Vagina (tissue), 2 donors: ENCODE results near the gene ABHD16B. TPM values are rescaled to one million over a fixed set of nuclear protein-coding genes. Genes with fewer than 3 reads are reported as not detected.

ENCODE experiments used
- DNase-seq, 2 donors: peaks; one replicate each; pipeline ENCODE4 v3.0.0-alpha.2; 2017; ENCODE audit errors: extremely low spot score in 2 of 2
- H3K27ac ChIP-seq: fragments of 200-600 bp; sonication (generic); one replicate; pipeline ENCODE4 v1.5.1; 2019
- H3K27me3 ChIP-seq: fragments of 200-600 bp; sonication (generic); one replicate; pipeline ENCODE4 v1.5.1; 2019
- H3K36me3 ChIP-seq, 2 donors: fragments of 200-600 bp; sonication (generic); one replicate each; pipeline ENCODE4 v1.5.1; 2017 to 2019
- H3K4me1 ChIP-seq: fragments of 200-600 bp; sonication (generic); one replicate; pipeline ENCODE4 v1.5.1; 2019
- H3K4me3 ChIP-seq, 2 donors: fragments of 200-600 bp; sonication (generic); 1 replicate in 1 of 2; 2 replicates in 1 of 2; pipeline ENCODE4 v1.5.1; 2016 to 2019
- H3K9me3 ChIP-seq: fragments of 200-600 bp; sonication (generic); one replicate; pipeline ENCODE4 v1.5.1; 2019
- POLR2A ChIP-seq, 2 donors: fragments of 450-650 bp; IDR thresholded peaks; one replicate each; pipeline ENCODE4 v1.6.1; 2017; ENCODE audit warnings: antibody characterized with exemption in 2 of 2, mild to moderate bottlenecking in 2 of 2, moderate library complexity in 2 of 2
- POLR2AphosphoS5 ChIP-seq, 2 donors: sonication (generic); formaldehyde crosslinking; IDR thresholded peaks; one replicate each; pipeline ENCODE4 v1.9.0; 2017; ENCODE audit warnings: antibody characterized with exemption in 2 of 2, mild to moderate bottlenecking in 2 of 2, low read depth in 1 of 2; ENCODE audit not compliant: insufficient read depth in 1 of 2
- intact Hi-C: fragments of 100-400 bp; cut with DNase I; formaldehyde crosslinking; loops from one replicate; pipeline ENCODE4 v1.15.1; 2023
- total RNA-seq: library from RNA; depleted of rRNA; stranded (reverse); fragments of >200 nt; gene quantifications from one replicate; pipeline ENCODE4 v1.2.3, GENCODE V29; 2016
- TF ChIP-seq, protein P1 (sequence below), 3 experiments: fragments of 450-650 bp in 2 of 3; fragments of 200-600 bp in 1 of 3; sonication (generic) in 1 of 3; IDR thresholded peaks; one replicate each; pipeline ENCODE4 v1.5.1; 2017 to 2019; ENCODE audit warnings: antibody characterized with exemption in 3 of 3, mild to moderate bottlenecking in 2 of 3, moderate library complexity in 2 of 3

Gene ABHD16B
- total RNA-seq, 1 donor from 2014 or later, result not detected

DNA sequence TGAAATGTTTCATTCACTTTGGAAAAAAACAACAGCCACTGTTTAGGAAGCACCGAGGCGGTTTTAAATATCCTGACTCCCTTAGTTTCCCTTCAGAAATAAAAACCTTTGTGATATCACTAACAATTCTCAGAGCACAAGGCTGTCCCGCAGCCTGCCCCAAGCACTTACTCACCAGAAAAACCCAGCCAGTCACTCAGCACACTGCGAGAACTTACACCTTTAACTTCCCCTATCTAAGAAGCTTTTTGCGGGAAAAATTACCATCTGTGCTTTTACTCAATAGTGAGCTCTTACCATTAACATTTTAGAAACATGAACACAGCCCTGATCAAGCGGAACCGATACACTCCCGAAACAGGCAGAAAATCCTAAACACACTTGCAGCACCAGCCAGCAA is 39.5 kb upstream of the ABHD16B start:
- H3K9me3 ChIP-seq, result no peaks in the 10 kb centered on the region
- H3K36me3 ChIP-seq, result no peaks in the 10 kb centered on the region
- no peak overlapping the region for H3K27ac ChIP-seq
- TF ChIP-seq, protein P1, sequence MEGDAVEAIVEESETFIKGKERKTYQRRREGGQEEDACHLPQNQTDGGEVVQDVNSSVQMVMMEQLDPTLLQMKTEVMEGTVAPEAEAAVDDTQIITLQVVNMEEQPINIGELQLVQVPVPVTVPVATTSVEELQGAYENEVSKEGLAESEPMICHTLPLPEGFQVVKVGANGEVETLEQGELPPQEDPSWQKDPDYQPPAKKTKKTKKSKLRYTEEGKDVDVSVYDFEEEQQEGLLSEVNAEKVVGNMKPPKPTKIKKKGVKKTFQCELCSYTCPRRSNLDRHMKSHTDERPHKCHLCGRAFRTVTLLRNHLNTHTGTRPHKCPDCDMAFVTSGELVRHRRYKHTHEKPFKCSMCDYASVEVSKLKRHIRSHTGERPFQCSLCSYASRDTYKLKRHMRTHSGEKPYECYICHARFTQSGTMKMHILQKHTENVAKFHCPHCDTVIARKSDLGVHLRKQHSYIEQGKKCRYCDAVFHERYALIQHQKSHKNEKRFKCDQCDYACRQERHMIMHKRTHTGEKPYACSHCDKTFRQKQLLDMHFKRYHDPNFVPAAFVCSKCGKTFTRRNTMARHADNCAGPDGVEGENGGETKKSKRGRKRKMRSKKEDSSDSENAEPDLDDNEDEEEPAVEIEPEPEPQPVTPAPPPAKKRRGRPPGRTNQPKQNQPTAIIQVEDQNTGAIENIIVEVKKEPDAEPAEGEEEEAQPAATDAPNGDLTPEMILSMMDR (IDR thresholded peaks at IDR 0.05), result no peak
- no peak for TF ChIP-seq POLR2A (IDR thresholded peaks at IDR 0.05)
- no peak for TF ChIP-seq POLR2AphosphoS5 (IDR thresholded peaks at IDR 0.05; ENCODE audit: insufficient read depth in 1 of 2, low read depth in 1 of 2)
- H3K4me3 ChIP-seq, result no peak overlapping the region
- H3K4me1 ChIP-seq, result peaks cover 5% of the 10 kb centered on the region
- no peak for DNase-seq
- intact Hi-C loops, result no loop called here
- H3K27me3 ChIP-seq, result no peaks in the 10 kb centered on the region

DNA sequence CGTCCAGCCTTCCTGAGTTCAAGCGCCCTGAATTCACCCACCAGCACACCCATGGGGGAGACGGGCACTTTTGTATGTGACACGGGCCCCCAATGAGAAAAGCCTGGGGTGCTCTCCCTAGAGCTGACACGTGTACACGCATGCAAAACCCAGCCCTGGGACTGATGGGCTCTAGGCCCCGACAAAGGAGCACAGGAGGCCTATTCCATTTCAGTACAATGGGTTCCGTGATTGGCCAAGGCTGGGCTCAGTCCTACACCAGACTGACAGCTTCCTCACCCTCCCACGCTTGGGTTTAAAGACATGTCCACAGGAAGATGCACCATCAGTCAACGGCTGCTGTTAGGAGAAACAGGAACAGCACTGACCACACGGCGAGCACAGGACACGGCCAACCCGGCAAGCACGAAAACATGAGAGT is 39.0 kb upstream of the ABHD16B start:
- Histone ChIP-seq H3K4me3 (no peak overlapping the region), H3K27me3 (no peaks in the 10 kb centered on the region), H3K27ac (no peak overlapping the region), H3K4me1 (peaks cover 5% of the 10 kb centered on the region), H3K36me3 (no peaks in the 10 kb centered on the region), H3K9me3 (no peaks in the 10 kb centered on the region)
- TF ChIP-seq, protein P1 (IDR thresholded peaks at IDR 0.05), result no peak
- TF ChIP-seq POLR2A (IDR thresholded peaks at IDR 0.05) (no peak), POLR2AphosphoS5 (IDR thresholded peaks at IDR 0.05; ENCODE audit: insufficient read depth in 1 of 2, low read depth in 1 of 2) (no peak)
- intact Hi-C loops, result no loop called here
- DNase-seq, result peak in 1 of 2 donors; percentile 71

DNA sequence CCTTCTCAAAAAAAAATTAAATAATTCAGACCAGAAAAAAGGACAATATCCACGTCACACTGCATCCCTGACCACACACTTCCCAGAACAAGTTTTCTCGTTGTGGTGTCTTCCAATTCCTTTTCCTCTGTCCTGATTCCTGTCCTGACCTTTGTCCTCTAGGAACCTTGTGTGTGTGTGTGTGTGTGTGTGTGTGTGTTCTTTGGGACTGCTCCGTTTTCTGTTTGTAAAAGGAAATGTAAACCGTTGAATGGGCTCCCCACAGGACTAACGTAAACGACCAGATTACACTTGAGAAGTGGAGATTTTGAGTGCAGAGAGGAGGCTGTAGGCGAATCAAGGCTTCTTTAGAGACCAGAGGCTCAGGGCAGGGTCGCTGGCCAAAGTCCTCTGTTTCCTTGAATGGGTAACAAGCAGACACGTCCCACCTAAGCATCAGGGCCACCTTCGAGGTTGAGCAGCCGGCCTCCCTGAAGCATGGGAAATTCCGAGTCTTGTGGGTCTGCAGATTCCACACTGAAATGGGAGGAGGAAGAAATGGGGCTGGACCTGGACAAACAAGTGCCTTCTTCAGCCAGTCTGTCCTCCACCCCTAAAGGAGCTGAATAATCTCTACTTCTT is 37.5 kb upstream of the ABHD16B start:
- Histone ChIP-seq H3K27ac (no peak overlapping the region), H3K36me3 (no peaks in the 10 kb centered on the region), H3K4me3 (no peak overlapping the region), H3K9me3 (no peaks in the 10 kb centered on the region), H3K4me1 (peaks cover 5% of the 10 kb centered on the region), H3K27me3 (no peaks in the 10 kb centered on the region)
- intact Hi-C loops, result no loop called here
- TF ChIP-seq POLR2A (IDR thresholded peaks at IDR 0.05), result no peak
- TF ChIP-seq, protein P1 (IDR thresholded peaks at IDR 0.05), result no peak
- no peak for TF ChIP-seq POLR2AphosphoS5 (IDR thresholded peaks at IDR 0.05; ENCODE audit: insufficient read depth in 1 of 2, low read depth in 1 of 2)
- no peak for DNase-seq

DNA sequence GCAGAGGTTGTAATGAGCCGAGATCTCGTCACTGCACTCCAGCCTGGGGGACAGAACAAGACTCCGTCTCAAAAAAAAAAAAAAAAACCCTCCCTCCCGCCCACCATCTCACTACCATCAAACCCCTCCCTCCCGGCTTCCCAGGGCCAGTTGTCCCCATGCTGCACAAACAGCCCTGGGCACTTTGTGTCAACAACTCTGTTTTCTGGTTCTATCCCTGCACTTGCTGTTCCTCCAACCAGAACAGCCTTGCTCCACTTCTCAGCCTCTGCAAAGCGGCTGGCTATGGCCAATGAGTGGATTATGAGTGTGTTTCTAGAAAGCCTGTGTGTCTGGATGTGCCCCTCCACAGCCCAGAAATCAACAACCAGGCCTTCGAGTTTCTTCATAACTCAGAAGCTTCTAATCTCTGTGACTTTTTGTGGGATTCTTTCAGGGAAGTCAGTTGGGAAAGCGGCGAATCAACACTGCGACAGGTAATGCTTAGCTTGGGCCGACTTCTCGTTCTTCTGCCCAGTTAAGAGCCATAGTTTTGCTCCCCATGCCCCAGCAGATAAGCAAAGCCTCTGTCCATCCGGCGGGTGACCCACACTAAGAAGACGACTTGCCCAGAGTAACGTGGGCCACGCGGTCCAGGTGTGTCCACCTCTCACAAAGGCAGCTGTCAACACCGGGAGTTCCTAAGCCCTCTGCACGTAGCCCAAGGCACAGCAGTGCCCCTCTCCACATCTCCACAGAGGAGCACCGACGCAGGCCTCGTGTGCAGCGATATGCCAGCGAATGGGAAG is 35.8 kb upstream of the ABHD16B start:
- TF ChIP-seq, protein P1 (IDR thresholded peaks at IDR 0.05), result no peak
- TF ChIP-seq POLR2A (IDR thresholded peaks at IDR 0.05) (no peak), POLR2AphosphoS5 (IDR thresholded peaks at IDR 0.05; ENCODE audit: insufficient read depth in 1 of 2, low read depth in 1 of 2) (no peak)
- H3K4me3 ChIP-seq, result no peak overlapping the region
- no peaks in the 10 kb centered on the region for H3K9me3 ChIP-seq
- peak in 1 of 2 donors; percentile 69 for DNase-seq
- H3K27me3 ChIP-seq, result no peaks in the 10 kb centered on the region
- peaks cover 11% of the 10 kb centered on the region for H3K4me1 ChIP-seq
- H3K36me3 ChIP-seq, result no peaks in the 10 kb centered on the region
- H3K27ac ChIP-seq, result no peak overlapping the region
- intact Hi-C loops, result no loop called here

DNA sequence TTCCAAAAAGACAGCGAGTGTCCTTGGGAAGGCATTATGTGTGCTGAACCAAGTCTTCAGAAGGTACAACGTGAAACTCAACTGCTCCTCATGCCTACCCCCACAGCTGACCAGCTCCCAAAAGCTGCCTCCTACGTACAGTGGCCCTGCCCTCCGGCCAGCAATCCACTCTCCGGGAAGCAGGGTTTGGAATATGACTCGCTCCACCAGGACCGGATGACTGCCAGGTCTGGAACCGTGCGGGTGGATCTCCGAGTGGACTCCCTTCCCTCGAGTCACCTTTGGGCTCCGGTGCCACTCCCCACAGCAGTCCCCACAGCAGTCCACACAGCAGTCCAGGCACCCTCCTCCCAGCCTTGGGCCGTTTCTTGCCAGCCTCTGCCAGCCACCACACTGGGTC is 34.5 kb upstream of the ABHD16B start:
- Histone ChIP-seq H3K4me3 (no peak overlapping the region), H3K36me3 (no peaks in the 10 kb centered on the region), H3K27ac (no peak overlapping the region), H3K4me1 (peaks cover 12% of the 10 kb centered on the region), H3K27me3 (no peaks in the 10 kb centered on the region), H3K9me3 (no peaks in the 10 kb centered on the region)
- peak in 1 of 2 donors; percentile 76 for DNase-seq
- no peak for TF ChIP-seq POLR2AphosphoS5 (IDR thresholded peaks at IDR 0.05; ENCODE audit: insufficient read depth in 1 of 2, low read depth in 1 of 2)
- no peak for TF ChIP-seq POLR2A (IDR thresholded peaks at IDR 0.05)
- TF ChIP-seq, protein P1 (IDR thresholded peaks at IDR 0.05), result no peak
- intact Hi-C loops, result no loop called here
